ENCODE results near the gene SLC25A30.

Gene SLC25A30

DNA sequence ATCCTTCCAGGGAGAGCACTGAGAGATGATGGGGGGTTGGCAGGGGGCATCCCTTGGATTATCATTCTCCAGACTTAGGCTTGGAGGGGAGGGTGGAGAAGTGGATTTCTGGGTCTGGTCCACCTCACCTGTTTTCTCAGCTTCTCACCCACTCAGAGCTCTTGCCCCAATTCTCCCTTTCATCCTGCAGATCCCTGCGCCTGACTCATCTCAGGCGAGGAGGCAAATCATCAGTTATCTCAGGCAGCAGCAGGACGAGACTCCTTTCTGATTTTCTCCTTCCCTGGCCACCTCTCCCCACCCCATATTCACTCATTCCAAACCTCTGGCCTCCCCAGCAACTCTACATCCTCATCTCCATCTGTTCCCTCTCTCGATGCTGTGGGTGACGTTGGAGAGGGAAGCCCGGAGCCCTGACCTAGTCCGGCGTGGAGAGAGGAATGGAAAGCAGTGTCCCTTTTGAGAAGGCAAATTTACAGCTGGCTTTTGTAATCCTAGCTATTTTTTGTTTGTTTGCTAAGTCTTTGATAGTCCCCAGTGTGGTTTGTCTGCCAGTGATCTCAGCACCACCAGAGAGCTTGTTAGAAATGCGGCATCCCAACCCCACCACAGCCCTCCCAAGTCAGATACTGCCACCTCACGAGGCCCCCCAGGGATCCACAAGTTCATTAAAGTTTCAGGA is 53.2 kb downstream of the SLC25A30 start:
- Histone ChIP-seq H3K79me2 (ENCODE audit: insufficient read depth, low read length) (no peaks in the 10 kb centered on the region), H3F3A (ENCODE audit: insufficient read depth) (no peaks in the 10 kb centered on the region), H4K20me1 (ENCODE audit: low read depth, low read length) (no peaks in the 10 kb centered on the region), H3K27me3 (ENCODE audit: low read length) (no peaks in the 10 kb centered on the region), H3K4me3 (ENCODE audit: insufficient read depth, low read length, poor library complexity, severe bottlenecking) (no peak overlapping the region), H2AFZ (ENCODE audit: low read depth, low read length, severe bottlenecking) (no peak overlapping the region), H3K4me2 (ENCODE audit: low read depth, low read length, poor library complexity, severe bottlenecking) (no peak overlapping the region), H3K27ac (ENCODE audit: low read depth, low read length) (no peak overlapping the region), H3K9me3 (ENCODE audit: insufficient read depth, low read length) (no peaks in the 10 kb centered on the region), H3K36me3 (ENCODE audit: low read length) (no peaks in the 10 kb centered on the region; the same call in 1 of the 2 replicates), H3K9me2 (replicated peaks; ENCODE audit: insufficient read depth, low read length) (no peaks in the 10 kb centered on the region), H3K9ac (ENCODE audit: low read length) (no peak overlapping the region)
- TF ChIP-seq EZH2phosphoT487 (conservative IDR thresholded peaks at IDR 0.05; ENCODE audit: low read length) (no peak), CTCF (IDR thresholded peaks at IDR 0.05; ENCODE audit: insufficient read depth, low read length, poor library complexity, severe bottlenecking) (no peak)

- Histone ChIP-seq H3K9me2 (replicated peaks; ENCODE audit: insufficient read depth, low read length) (no peaks in the 10 kb centered on the region), H3K4me3 (ENCODE audit: insufficient read depth, low read length, poor library complexity, severe bottlenecking) (no peak overlapping the region), H3K36me3 (ENCODE audit: low read length) (no peaks in the 10 kb centered on the region; the same call in 1 of the 2 replicates), H3K4me2 (ENCODE audit: low read depth, low read length, poor library complexity, severe bottlenecking) (no peak overlapping the region), H2AFZ (ENCODE audit: low read depth, low read length, severe bottlenecking) (no peak overlapping the region), H3K79me2 (ENCODE audit: insufficient read depth, low read length) (no peaks in the 10 kb centered on the region), H3F3A (ENCODE audit: insufficient read depth) (no peaks in the 10 kb centered on the region), H3K27me3 (ENCODE audit: low read length) (no peaks in the 10 kb centered on the region), H3K9me3 (ENCODE audit: insufficient read depth, low read length) (no peaks in the 10 kb centered on the region), H3K9ac (ENCODE audit: low read length) (no peak overlapping the region), H3K27ac (ENCODE audit: low read depth, low read length) (no peak overlapping the region), H4K20me1 (ENCODE audit: low read depth, low read length) (no peaks in the 10 kb centered on the region)
- no peak for TF ChIP-seq CTCF (IDR thresholded peaks at IDR 0.05; ENCODE audit: insufficient read depth, low read length, poor library complexity, severe bottlenecking)
- no peak for TF ChIP-seq EZH2phosphoT487 (conservative IDR thresholded peaks at IDR 0.05; ENCODE audit: low read length)
These were observed 55.2 kb downstream of the SLC25A30 start for GRCh38 chr13:45362939-45363338.

DNA sequence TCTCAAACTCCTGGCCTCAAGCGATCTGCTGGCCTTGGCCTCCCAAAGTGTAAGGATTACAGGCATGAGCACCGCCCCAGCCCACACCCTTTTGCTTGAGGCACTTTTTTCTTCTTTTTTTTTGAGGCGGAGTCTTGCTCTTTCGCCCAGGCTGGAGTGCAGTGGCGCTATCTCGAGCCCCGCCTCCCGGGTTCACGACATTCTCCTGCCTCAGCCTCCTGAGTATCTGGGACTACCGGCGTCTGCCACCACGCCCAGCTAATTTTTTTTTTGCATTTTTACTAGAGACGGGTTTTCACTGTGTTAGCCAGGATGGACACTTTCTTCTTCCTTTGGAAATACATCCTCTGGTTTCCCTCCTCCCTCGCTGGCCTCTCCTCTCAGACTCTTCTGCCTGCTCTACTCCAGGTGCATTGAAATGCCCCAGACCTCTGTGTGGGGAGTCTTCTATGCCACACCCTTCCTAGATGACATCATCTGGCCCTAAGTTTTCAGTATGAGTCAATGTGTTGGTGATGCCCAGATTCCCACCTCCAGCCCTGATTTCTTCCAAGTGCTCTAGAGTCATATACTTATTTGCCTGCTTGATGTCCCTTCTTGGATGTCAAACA is 56.5 kb downstream of the SLC25A30 start:
- Histone ChIP-seq H3K9ac (ENCODE audit: low read length) (no peak overlapping the region), H3K4me3 (ENCODE audit: insufficient read depth, low read length, poor library complexity, severe bottlenecking) (no peak overlapping the region), H3K36me3 (ENCODE audit: low read length) (no peaks in the 10 kb centered on the region; the same call in 1 of the 2 replicates), H3K27me3 (ENCODE audit: low read length) (no peaks in the 10 kb centered on the region), H4K20me1 (ENCODE audit: low read depth, low read length) (no peaks in the 10 kb centered on the region), H3K9me2 (replicated peaks; ENCODE audit: insufficient read depth, low read length) (no peaks in the 10 kb centered on the region), H2AFZ (ENCODE audit: low read depth, low read length, severe bottlenecking) (no peak overlapping the region), H3F3A (ENCODE audit: insufficient read depth) (no peaks in the 10 kb centered on the region), H3K4me2 (ENCODE audit: low read depth, low read length, poor library complexity, severe bottlenecking) (no peak overlapping the region), H3K9me3 (ENCODE audit: insufficient read depth, low read length) (no peaks in the 10 kb centered on the region), H3K79me2 (ENCODE audit: insufficient read depth, low read length) (no peaks in the 10 kb centered on the region), H3K27ac (ENCODE audit: low read depth, low read length) (no peak overlapping the region)
- TF ChIP-seq CTCF (IDR thresholded peaks at IDR 0.05; ENCODE audit: insufficient read depth, low read length, poor library complexity, severe bottlenecking) = no peak
- TF ChIP-seq EZH2phosphoT487 (conservative IDR thresholded peaks at IDR 0.05; ENCODE audit: low read length) = no peak
